Left lung (tissue), 10 donors: Measurements from ENCODE around the gene POMT2. TPM values are rescaled to one million over a fixed set of nuclear protein-coding genes. Genes with fewer than 3 reads are reported as not detected.

Experiments
- ATAC-seq: fragments of 200-7000 bp; cut with Tn5 transposase; one replicate; pipeline ENCODE4 v1.9.1; 2020; ENCODE audit warnings: moderate library complexity
- DNase-seq, 4 donors: peaks; one replicate each; pipeline ENCODE4 v3.0.0-alpha.2; 2013 to 2020
- H3K27ac ChIP-seq, 2 donors: fragments of 200-600 bp; sonication (generic) in 1 of 2; one replicate each; pipeline versions ENCODE4 v1.5.0 to v1.8.0; 2020 to 2021
- H3K27me3 ChIP-seq, 2 donors: fragments of 200-600 bp; sonication (generic) in 1 of 2; one replicate each; pipeline versions ENCODE4 v1.5.0 to v1.8.0; 2020 to 2021
- H3K36me3 ChIP-seq, 2 donors: fragments of 200-600 bp; sonication (generic) in 1 of 2; one replicate each; pipeline versions ENCODE4 v1.5.0 to v1.8.0; 2020 to 2021
- H3K4me1 ChIP-seq, 2 donors: fragments of 200-600 bp; one replicate each; pipeline ENCODE4 v1.8.0; 2021
- H3K4me3 ChIP-seq, 2 donors: fragments of 200-600 bp; sonication (generic) in 1 of 2; one replicate each; pipeline versions ENCODE4 v1.5.0 to v1.8.0; 2020 to 2021; ENCODE audit warnings: mild to moderate bottlenecking in 1 of 2
- H3K9me3 ChIP-seq, 2 donors: fragments of 200-600 bp; sonication (generic) in 1 of 2; one replicate each; pipeline versions ENCODE4 v1.5.0 to v1.8.0; 2020 to 2021
- CTCF ChIP-seq, 2 donors: fragments of 200-600 bp; sonication (generic) in 1 of 2; IDR thresholded peaks; one replicate each; pipeline versions ENCODE4 v1.5.0 to v1.8.0; 2021; ENCODE audit warnings: antibody characterized with exemption in 2 of 2
- intact Hi-C, 2 donors: fragments of 100-400 bp; cut with DNase I; formaldehyde crosslinking; loops; one replicate each; pipeline versions ENCODE4 v1.11.2 to v1.14.2; 2022
- polyA plus RNA-seq, 6 donors: library from polyadenylated mRNA; unstranded; fragments of 120-200 nt; gene quantifications; one replicate each; pipeline ENCODE4 v1.2.1, GENCODE V29; 2013; ENCODE audit not compliant: insufficient read length in 6 of 6
- total RNA-seq, 2 donors: library from RNA; stranded (reverse); fragmentation: NEBNext Ultra II Directional; extraction: Animal tissue kit (Norgen Biotek cat#: 25700); gene quantifications; one replicate each; pipeline ENCODE4 v1.2.1, GENCODE V29; 2021
- donor health status: DM: no; HTN: yes; CAD: no.
- donor health status: DM: no; HTN: no; CAD: no.

Gene POMT2
- total and polyA plus RNA-seq, 8 donors, result 25.5 to 34.3 (median 31.6) TPM

- H3K4me3 ChIP-seq, result no peak overlapping the region
- no peaks in the 10 kb centered on the region for H3K9me3 ChIP-seq
- DNase-seq (no peak), ATAC-seq (no peak)
- H3K27ac ChIP-seq, result no peak overlapping the region
- peaks cover 0 to 77% of the 10 kb centered on the region in 2 donors for H3K36me3 ChIP-seq
- intact Hi-C loops, result no loop called here
- no peak for TF ChIP-seq CTCF (IDR thresholded peaks at IDR 0.05)
- H3K27me3 ChIP-seq, result no peaks in the 10 kb centered on the region
- H3K4me1 ChIP-seq, result no peaks in the 10 kb centered on the region
Measured at GRCh38 chr14:77278461-77279230, 42.0 kb downstream of the POMT2 start.

GRCh38 chr14:77276959-77277358 lies 43.7 kb downstream of the POMT2 start:
- ATAC-seq (no peak), DNase-seq (no peak)
- H3K4me1 ChIP-seq, result no peaks in the 10 kb centered on the region
- H3K27me3 ChIP-seq, result peaks cover 0 to 9% of the 10 kb centered on the region in 2 donors
- no peak overlapping the region for H3K27ac ChIP-seq
- no peak for TF ChIP-seq CTCF (IDR thresholded peaks at IDR 0.05)
- intact Hi-C loops, result no loop called here
- no peak overlapping the region for H3K4me3 ChIP-seq
- H3K36me3 ChIP-seq, result peaks cover 0 to 60% of the 10 kb centered on the region in 2 donors
- H3K9me3 ChIP-seq, result no peaks in the 10 kb centered on the region

GRCh38 chr14:77276295-77276935 lies 44.3 kb downstream of the POMT2 start:
- no peak overlapping the region for H3K27ac ChIP-seq
- no peak overlapping the region for H3K4me3 ChIP-seq
- intact Hi-C loops, result no loop called here
- H3K36me3 ChIP-seq, result peaks cover 0 to 55% of the 10 kb centered on the region in 2 donors
- H3K4me1 ChIP-seq, result no peaks in the 10 kb centered on the region
- no peak for TF ChIP-seq CTCF (IDR thresholded peaks at IDR 0.05)
- no peak for DNase-seq
- H3K9me3 ChIP-seq, result no peaks in the 10 kb centered on the region
- peaks cover 2 to 14% of the 10 kb centered on the region in 2 donors for H3K27me3 ChIP-seq
- ATAC-seq, result no peak

- no peak for TF ChIP-seq CTCF (IDR thresholded peaks at IDR 0.05)
- Histone ChIP-seq H3K27me3 (peaks cover 10 to 22% of the 10 kb centered on the region in 2 donors), H3K4me3 (no peak overlapping the region), H3K36me3 (peaks cover 0 to 50% of the 10 kb centered on the region in 2 donors), H3K27ac (no peak overlapping the region), H3K9me3 (no peaks in the 10 kb centered on the region), H3K4me1 (no peaks in the 10 kb centered on the region)
- ATAC-seq, result no peak
- no peak for DNase-seq
- intact Hi-C loops, result no loop called here
Measured at GRCh38 chr14:77275601-77276017, 45.1 kb downstream of the POMT2 start.

GRCh38 chr14:77275041-77275580 lies 45.6 kb downstream of the POMT2 start:
- peaks cover 14 to 27% of the 10 kb centered on the region in 2 donors for H3K27me3 ChIP-seq
- intact Hi-C loops, result no loop called here

More at GRCh38 chr14:77275041-77275580, 45.6 kb downstream of the POMT2 start:
- H3K4me1 ChIP-seq, result no peaks in the 10 kb centered on the region
- H3K4me3 ChIP-seq, result no peak overlapping the region
- H3K27ac ChIP-seq, result no peak overlapping the region
- no peak for ATAC-seq
- H3K36me3 ChIP-seq, result peaks cover 0 to 45% of the 10 kb centered on the region in 2 donors
- H3K9me3 ChIP-seq, result no peaks in the 10 kb centered on the region
- TF ChIP-seq CTCF (IDR thresholded peaks at IDR 0.05), result no peak
- no peak for DNase-seq
